HG03095 (cell line): ENCODE data around the gene TSPAN18.

Experiments
- ATAC-seq: cut with Tn5 transposase; IDR thresholded peaks from one replicate; pipeline ENCODE4 v1.9.1; 2021; ENCODE audit warnings: moderate library complexity; ENCODE audit not compliant: unreplicated experiment

The TSPAN18 gene

GRCh38 chr11:44776551-44777208 is 49.9 kb downstream of the TSPAN18 start:
- ATAC-seq, result no peak

- no peak for ATAC-seq
Measured at GRCh38 chr11:44777209-44778194, 50.7 kb downstream of the TSPAN18 start.

- no peak for ATAC-seq
Measured at GRCh38 chr11:44778195-44779100, 51.7 kb downstream of the TSPAN18 start.

- ATAC-seq, result no peak
Measured at GRCh38 chr11:44779736-44780520, 53.2 kb downstream of the TSPAN18 start.

GRCh38 chr11:44780940-44781631 is 54.3 kb downstream of the TSPAN18 start:
- ATAC-seq, result no peak

- no peak for ATAC-seq
Measured at GRCh38 chr11:44781655-44782054, 54.9 kb downstream of the TSPAN18 start.

- no peak for ATAC-seq
Measured at GRCh38 chr11:44782478-44782877, 55.7 kb downstream of the TSPAN18 start.

- no peak for ATAC-seq
Measured at GRCh38 chr11:44784436-44784760, 57.6 kb downstream of the TSPAN18 start.

GRCh38 chr11:44784851-44785250 is 58.1 kb downstream of the TSPAN18 start:
- no peak for ATAC-seq

- no peak for ATAC-seq
Measured at GRCh38 chr11:44785856-44786607, 59.3 kb downstream of the TSPAN18 start.

- no peak for ATAC-seq
Measured at GRCh38 chr11:44787070-44787469, 60.3 kb downstream of the TSPAN18 start.

GRCh38 chr11:44787981-44788380 is 61.2 kb downstream of the TSPAN18 start:
- no peak for ATAC-seq

- ATAC-seq, result no peak
Measured at GRCh38 chr11:44788536-44789261, 61.9 kb downstream of the TSPAN18 start.

GRCh38 chr11:44789496-44789895 is 62.7 kb downstream of the TSPAN18 start:
- no peak for ATAC-seq

- no peak for ATAC-seq
Measured at GRCh38 chr11:44790211-44790610, 63.4 kb downstream of the TSPAN18 start.

GRCh38 chr11:44791316-44791925 is 64.7 kb downstream of the TSPAN18 start:
- no peak for ATAC-seq

- ATAC-seq, result no peak
Measured at GRCh38 chr11:44792171-44792570, 65.4 kb downstream of the TSPAN18 start.
